H1 (cell line): ENCODE results near the gene MOB3C. TPM values are rescaled to one million over a fixed set of nuclear protein-coding genes. Genes with fewer than 3 reads are reported as not detected.
A peak's percentile ranks its signal among the peaks of the same experiment; 100 is the strongest.

Experiments
- BACH1 ChIP-seq: IDR thresholded peaks from 2 replicates; pipeline ENCODE4 v1.6.1; 2012; ENCODE audit warnings: low read length, improper control_type of control experiment
- FOSL1 ChIP-seq: IDR thresholded peaks from 2 replicates; pipeline ENCODE4 v1.6.1; 2011; ENCODE audit warnings: mild to moderate bottlenecking, low read depth, low read length, moderate library complexity; ENCODE audit not compliant: insufficient read depth
- SAP30 ChIP-seq: fragments of 300-600 bp; sonication (generic); IDR thresholded peaks from 2 replicates; pipeline ENCODE4 v1.7.1; 2012; ENCODE audit warnings: low read length, moderate library complexity, mild to moderate bottlenecking, inconsistent platforms; ENCODE audit not compliant: insufficient read depth, insufficient replicate concordance
- SIX5 ChIP-seq: IDR thresholded peaks from 2 replicates; pipeline ENCODE4 v1.6.1; 2011; ENCODE audit warnings: mild to moderate bottlenecking, low read depth, low read length
- TEAD4 ChIP-seq: IDR thresholded peaks from 2 replicates; pipeline ENCODE4 v1.6.1; 2012; ENCODE audit warnings: low read depth, low read length, inconsistent platforms, mixed read lengths
- polyA plus RNA-seq, 7 experiments: library from polyadenylated mRNA; depleted of rRNA in 3 of 7; stranded (reverse) in 5 of 7; unstranded in 2 of 7; fragments of >200 nt in 5 of 7; fragments of 200-250 nt in 2 of 7; gene quantifications; 1 replicate in 5 of 7; 2 replicates in 1 of 7; 4 replicates in 1 of 7; pipeline versions ENCODE4 v1.2.1 to v1.2.3, GENCODE V29; 2011 to 2013; ENCODE audit warnings: missing spikeins in 2 of 7, mixed read lengths in 2 of 7
- total RNA-seq: library from RNA; stranded (reverse); fragmentation: NEBNext Ultra II Directional; extraction: Animal tissue kit (Norgen Biotek cat#: 25700); gene quantifications from 2 replicates; pipeline ENCODE4 v1.2.1, GENCODE V29; 2021
- TF ChIP-seq, protein P1 (sequence below): IDR thresholded peaks from 2 replicates; pipeline ENCODE4 v1.6.1; 2012; ENCODE audit warnings: inconsistent platforms
- TF ChIP-seq, protein P2 (sequence below): fragments of 300-600 bp; sonication (generic); IDR thresholded peaks from 2 replicates; pipeline ENCODE4 v1.7.1; 2012; ENCODE audit warnings: low read length, moderate library complexity, mild to moderate bottlenecking, inconsistent platforms; ENCODE audit not compliant: insufficient replicate concordance
- TF ChIP-seq, protein P3 (sequence below): IDR thresholded peaks from 2 replicates; pipeline ENCODE4 v1.6.1; 2012; ENCODE audit warnings: inconsistent platforms

The MOB3C gene
- total and polyA plus RNA-seq, 2 of the 8 experiments (the other 6 are each of a cell fraction or from before 2014, with no cell fraction given): 5.8 to 6.6 TPM

DNA sequence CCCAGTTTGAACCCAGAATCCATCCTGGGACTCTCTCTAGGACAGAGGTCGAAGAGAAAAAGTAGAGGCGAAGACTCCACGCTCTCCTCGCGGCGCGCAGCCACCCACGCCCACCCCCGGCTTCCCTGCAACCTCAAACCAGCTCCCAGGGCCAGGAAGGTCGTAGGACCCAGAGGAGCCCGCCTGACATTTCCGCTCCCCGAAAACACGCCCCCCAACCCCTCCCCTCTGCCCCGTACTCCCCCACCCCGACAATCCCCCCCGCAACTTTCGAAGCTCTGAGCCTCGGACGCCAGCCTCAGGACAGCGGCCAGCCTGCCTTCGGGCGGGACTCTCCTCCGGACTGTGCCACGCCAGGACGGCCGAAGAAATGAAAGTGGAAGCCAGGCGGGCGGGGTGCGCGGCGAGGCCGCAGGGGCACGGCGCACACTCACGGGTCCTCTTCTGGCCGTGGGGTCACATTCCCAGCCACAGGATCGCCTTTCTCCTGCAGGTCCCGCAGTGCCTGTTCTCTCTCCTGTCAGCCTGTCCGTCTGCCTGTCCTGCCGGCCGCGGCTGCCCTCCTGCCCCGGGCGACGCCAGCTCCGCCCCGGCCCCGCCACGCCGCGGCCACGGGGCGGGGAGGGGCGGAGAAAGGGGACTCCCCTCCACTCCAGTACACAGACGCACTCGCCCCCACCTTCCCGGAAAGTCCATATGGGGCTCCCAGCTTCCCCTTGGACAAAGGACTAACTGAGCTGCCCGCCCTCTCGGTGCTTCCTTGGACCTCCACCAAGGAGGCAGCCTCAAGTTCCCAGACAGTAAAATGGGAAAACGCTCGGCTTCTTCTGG is at the start of gene MOB3C (continued):
- TF ChIP-seq, protein P1, sequence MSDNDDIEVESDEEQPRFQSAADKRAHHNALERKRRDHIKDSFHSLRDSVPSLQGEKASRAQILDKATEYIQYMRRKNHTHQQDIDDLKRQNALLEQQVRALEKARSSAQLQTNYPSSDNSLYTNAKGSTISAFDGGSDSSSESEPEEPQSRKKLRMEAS: peak; percentile 37; the same call in 1 of the 2 replicates
- TF ChIP-seq, protein P2, sequence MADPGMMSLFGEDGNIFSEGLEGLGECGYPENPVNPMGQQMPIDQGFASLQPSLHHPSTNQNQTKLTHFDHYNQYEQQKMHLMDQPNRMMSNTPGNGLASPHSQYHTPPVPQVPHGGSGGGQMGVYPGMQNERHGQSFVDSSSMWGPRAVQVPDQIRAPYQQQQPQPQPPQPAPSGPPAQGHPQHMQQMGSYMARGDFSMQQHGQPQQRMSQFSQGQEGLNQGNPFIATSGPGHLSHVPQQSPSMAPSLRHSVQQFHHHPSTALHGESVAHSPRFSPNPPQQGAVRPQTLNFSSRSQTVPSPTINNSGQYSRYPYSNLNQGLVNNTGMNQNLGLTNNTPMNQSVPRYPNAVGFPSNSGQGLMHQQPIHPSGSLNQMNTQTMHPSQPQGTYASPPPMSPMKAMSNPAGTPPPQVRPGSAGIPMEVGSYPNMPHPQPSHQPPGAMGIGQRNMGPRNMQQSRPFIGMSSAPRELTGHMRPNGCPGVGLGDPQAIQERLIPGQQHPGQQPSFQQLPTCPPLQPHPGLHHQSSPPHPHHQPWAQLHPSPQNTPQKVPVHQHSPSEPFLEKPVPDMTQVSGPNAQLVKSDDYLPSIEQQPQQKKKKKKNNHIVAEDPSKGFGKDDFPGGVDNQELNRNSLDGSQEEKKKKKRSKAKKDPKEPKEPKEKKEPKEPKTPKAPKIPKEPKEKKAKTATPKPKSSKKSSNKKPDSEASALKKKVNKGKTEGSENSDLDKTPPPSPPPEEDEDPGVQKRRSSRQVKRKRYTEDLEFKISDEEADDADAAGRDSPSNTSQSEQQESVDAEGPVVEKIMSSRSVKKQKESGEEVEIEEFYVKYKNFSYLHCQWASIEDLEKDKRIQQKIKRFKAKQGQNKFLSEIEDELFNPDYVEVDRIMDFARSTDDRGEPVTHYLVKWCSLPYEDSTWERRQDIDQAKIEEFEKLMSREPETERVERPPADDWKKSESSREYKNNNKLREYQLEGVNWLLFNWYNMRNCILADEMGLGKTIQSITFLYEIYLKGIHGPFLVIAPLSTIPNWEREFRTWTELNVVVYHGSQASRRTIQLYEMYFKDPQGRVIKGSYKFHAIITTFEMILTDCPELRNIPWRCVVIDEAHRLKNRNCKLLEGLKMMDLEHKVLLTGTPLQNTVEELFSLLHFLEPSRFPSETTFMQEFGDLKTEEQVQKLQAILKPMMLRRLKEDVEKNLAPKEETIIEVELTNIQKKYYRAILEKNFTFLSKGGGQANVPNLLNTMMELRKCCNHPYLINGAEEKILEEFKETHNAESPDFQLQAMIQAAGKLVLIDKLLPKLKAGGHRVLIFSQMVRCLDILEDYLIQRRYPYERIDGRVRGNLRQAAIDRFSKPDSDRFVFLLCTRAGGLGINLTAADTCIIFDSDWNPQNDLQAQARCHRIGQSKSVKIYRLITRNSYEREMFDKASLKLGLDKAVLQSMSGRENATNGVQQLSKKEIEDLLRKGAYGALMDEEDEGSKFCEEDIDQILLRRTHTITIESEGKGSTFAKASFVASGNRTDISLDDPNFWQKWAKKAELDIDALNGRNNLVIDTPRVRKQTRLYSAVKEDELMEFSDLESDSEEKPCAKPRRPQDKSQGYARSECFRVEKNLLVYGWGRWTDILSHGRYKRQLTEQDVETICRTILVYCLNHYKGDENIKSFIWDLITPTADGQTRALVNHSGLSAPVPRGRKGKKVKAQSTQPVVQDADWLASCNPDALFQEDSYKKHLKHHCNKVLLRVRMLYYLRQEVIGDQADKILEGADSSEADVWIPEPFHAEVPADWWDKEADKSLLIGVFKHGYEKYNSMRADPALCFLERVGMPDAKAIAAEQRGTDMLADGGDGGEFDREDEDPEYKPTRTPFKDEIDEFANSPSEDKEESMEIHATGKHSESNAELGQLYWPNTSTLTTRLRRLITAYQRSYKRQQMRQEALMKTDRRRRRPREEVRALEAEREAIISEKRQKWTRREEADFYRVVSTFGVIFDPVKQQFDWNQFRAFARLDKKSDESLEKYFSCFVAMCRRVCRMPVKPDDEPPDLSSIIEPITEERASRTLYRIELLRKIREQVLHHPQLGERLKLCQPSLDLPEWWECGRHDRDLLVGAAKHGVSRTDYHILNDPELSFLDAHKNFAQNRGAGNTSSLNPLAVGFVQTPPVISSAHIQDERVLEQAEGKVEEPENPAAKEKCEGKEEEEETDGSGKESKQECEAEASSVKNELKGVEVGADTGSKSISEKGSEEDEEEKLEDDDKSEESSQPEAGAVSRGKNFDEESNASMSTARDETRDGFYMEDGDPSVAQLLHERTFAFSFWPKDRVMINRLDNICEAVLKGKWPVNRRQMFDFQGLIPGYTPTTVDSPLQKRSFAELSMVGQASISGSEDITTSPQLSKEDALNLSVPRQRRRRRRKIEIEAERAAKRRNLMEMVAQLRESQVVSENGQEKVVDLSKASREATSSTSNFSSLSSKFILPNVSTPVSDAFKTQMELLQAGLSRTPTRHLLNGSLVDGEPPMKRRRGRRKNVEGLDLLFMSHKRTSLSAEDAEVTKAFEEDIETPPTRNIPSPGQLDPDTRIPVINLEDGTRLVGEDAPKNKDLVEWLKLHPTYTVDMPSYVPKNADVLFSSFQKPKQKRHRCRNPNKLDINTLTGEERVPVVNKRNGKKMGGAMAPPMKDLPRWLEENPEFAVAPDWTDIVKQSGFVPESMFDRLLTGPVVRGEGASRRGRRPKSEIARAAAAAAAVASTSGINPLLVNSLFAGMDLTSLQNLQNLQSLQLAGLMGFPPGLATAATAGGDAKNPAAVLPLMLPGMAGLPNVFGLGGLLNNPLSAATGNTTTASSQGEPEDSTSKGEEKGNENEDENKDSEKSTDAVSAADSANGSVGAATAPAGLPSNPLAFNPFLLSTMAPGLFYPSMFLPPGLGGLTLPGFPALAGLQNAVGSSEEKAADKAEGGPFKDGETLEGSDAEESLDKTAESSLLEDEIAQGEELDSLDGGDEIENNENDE: no peak
- TF ChIP-seq SIX5 (no peak), BACH1 (0 out of 2 replicates have a peak, but pooled peaks have one; percentile 2), FOSL1 (peak; percentile 84; the same call in 1 of the 2 replicates), TEAD4 (no peak), SAP30 (no peak)
- TF ChIP-seq, protein P3, sequence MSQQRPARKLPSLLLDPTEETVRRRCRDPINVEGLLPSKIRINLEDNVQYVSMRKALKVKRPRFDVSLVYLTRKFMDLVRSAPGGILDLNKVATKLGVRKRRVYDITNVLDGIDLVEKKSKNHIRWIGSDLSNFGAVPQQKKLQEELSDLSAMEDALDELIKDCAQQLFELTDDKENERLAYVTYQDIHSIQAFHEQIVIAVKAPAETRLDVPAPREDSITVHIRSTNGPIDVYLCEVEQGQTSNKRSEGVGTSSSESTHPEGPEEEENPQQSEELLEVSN: peak; percentile 54; the same call in 1 of the 2 replicates
